NB4 (cell line): ENCODE data around the gene HOXB1.

ENCODE experiments used
- DNase-seq: peaks from one replicate; pipeline ENCODE4 v3.0.0; 2010; ENCODE audit warnings: low read depth
- H3K4me3 ChIP-seq: one replicate; pipeline ENCODE4 v1.5.1; 2011; ENCODE audit warnings: mild to moderate bottlenecking, low read depth, low read length, moderate library complexity
- MYC ChIP-seq: IDR thresholded peaks from 2 replicates; pipeline ENCODE4 v1.6.1; 2011; ENCODE audit warnings: low read depth, low read length
- POLR2A ChIP-seq: IDR thresholded peaks from 2 replicates; pipeline ENCODE4 v1.6.1; 2011; ENCODE audit warnings: mild to moderate bottlenecking; ENCODE audit not compliant: insufficient read length; ENCODE audit errors: extremely low read depth
- TF ChIP-seq, protein P1 (sequence below): IDR thresholded peaks from one replicate; pipeline ENCODE4 v1.5.1; 2012; ENCODE audit warnings: low read depth, low read length
- TF ChIP-seq, protein P2 (sequence below): IDR thresholded peaks from 2 replicates; pipeline ENCODE4 v1.6.1; 2011; ENCODE audit warnings: low read depth, low read length

The HOXB1 gene

DNA sequence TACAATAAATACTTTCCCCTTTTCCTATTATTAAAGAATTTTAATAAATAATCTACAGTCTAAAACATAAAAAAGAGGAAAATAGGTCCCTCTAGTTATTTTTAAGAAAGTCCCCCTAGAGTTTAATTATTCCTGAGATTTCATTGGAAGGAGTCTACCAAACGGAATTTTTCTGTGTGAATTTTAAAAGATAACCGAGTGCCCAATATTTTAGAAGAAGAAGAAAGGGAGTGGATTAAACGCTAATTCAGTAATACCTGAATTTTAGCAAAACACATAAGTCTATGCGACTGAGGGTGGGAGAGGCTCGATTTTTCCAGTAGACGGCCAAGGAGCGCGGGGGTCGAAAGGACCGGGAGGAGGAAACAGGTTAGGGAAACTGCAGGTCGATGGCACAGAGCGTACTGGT lies 11.9 kb upstream of the HOXB1 start:
- no peak overlapping the region for H3K4me3 ChIP-seq
- TF ChIP-seq POLR2A (no peak), MYC (no peak)
- TF ChIP-seq, protein P1, sequence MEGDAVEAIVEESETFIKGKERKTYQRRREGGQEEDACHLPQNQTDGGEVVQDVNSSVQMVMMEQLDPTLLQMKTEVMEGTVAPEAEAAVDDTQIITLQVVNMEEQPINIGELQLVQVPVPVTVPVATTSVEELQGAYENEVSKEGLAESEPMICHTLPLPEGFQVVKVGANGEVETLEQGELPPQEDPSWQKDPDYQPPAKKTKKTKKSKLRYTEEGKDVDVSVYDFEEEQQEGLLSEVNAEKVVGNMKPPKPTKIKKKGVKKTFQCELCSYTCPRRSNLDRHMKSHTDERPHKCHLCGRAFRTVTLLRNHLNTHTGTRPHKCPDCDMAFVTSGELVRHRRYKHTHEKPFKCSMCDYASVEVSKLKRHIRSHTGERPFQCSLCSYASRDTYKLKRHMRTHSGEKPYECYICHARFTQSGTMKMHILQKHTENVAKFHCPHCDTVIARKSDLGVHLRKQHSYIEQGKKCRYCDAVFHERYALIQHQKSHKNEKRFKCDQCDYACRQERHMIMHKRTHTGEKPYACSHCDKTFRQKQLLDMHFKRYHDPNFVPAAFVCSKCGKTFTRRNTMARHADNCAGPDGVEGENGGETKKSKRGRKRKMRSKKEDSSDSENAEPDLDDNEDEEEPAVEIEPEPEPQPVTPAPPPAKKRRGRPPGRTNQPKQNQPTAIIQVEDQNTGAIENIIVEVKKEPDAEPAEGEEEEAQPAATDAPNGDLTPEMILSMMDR: no peak
- TF ChIP-seq, protein P2, sequence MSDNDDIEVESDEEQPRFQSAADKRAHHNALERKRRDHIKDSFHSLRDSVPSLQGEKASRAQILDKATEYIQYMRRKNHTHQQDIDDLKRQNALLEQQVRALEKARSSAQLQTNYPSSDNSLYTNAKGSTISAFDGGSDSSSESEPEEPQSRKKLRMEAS: no peak
- DNase-seq: no peak

DNA sequence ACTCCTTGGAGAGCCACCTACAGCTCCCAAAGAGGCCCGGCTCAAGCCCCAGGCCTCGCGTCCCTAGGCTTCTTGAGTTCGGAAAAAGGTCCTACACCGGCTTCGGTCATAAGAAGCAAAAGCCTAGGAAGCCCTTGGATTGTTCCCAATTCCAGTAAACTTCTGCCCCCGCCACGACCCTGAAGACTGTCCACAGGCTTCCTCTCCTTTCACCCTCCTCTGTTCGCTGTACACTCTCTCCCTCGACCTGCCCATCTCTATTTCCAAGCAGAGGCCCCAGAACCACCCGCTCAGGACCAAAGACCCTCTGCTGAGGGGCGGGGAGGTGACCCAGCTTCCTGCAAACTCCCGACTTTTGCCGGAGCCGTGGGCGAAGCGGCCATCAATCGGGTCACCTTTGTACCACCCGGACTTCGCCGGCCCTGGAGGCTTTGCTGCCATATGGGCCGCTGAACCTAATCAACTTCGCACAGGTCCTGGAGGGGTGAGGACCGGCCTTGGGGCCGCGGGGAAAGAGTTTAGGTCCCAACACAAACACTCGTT lies 11.4 kb upstream of the HOXB1 start:
- DNase-seq: no peak
- TF ChIP-seq MYC: no peak
- TF ChIP-seq, protein P2: no peak
- TF ChIP-seq, protein P1: no peak
- TF ChIP-seq POLR2A: no peak
- H3K4me3 ChIP-seq: no peak overlapping the region

DNA sequence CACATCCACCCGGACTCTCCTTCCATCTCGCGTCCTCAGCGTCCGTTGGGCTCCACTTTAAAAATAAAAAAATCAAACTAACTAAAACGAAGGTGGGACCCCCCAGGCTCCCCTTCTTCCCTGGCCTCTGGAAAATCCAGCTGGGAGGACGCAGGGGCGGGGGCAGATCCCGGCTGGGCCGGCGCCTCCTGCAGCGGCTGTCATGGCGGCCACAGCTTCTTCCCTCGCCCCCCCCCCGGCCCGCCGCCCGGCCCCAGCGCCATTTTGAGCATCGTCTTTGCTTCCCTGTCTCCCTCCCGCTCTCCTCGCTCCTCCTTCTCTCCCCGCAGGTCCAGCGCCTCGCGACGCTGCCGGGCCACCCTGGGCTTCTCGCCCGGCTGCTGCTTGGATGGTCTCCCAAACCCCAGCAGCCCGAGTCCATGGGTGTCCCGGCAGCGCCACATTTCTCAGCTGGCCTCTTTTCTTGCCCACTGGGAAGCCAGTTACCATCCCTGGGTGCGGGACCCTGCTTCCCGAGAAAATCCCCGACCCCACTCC lies 10.8 kb upstream of the HOXB1 start:
- DNase-seq: no peak
- H3K4me3 ChIP-seq: no peak overlapping the region
- TF ChIP-seq, protein P1: no peak
- TF ChIP-seq POLR2A: no peak
- TF ChIP-seq, protein P2: no peak

DNA sequence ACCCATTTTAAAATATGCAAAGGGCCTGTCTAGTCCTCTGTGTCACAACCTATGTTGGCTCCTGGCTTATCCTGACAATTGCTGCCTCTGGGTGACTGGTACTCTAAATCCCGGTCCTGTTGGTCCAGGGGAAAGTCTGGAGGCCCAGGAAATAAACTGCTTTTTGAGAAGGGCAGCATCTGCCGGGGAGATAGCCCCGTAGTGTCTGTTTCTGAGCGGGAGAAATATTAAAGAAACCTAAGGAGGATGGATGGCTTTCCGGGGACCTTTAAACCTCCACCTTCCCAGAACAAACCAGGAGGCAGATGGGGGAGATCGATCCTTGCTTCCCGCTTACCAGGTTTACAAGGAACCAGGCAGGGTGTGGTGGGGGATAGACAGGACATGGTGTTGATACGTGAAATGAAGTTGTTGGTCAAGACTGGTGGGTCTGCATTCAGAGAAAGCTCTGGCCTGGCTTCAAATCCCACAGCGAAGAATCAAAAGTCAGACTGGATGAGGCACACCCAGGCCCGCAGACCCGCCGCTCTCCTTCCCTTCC lies 10.3 kb upstream of the HOXB1 start:
- TF ChIP-seq, protein P2: no peak
- TF ChIP-seq MYC (no peak), POLR2A (no peak)
- TF ChIP-seq, protein P1: no peak
- DNase-seq: no peak
- H3K4me3 ChIP-seq: no peak overlapping the region

DNA sequence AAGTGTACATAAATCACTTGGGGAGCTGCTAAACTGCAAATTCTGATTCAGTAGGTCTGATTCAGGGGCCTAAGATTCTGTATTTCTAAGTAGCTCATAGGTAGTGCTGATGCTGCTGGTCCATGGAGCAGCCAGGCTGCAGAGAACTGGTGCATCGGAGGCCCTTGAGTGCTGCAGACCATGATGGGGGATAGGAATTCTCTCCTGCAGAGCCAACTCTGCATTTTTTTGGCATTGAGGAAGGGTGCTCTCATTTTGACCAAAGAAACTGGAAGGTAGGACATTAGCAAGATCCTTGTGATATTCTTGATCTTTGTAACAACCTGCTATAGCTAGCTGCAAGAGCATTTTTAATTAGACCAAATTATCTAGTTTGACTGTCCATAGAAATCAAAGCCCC lies 9.4 kb upstream of the HOXB1 start:
- no peak for DNase-seq
- H3K4me3 ChIP-seq: no peak overlapping the region
- TF ChIP-seq, protein P1: no peak
- TF ChIP-seq, protein P2: no peak
- TF ChIP-seq MYC (no peak), POLR2A (no peak)

DNA sequence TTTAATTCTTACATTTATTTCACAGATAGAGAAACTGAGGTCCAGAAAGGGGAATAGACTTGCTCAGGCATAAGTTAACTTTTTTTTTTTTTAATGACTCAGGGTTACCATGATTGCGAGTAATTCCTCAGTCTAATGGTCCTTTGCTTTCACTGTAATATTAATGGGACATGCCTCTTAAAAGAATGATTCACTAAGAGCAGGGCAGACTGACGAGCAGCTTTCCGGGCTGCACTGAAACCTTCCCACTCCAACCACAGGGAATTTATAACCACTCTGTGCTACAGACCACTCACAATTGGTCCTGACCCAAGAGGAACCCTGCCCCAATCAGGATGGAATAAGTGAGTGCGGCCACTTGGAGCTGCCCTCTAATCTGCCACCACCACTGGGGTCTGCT lies 8.4 kb upstream of the HOXB1 start:
- TF ChIP-seq, protein P1: no peak
- no peak for TF ChIP-seq POLR2A
- TF ChIP-seq, protein P2: no peak
- TF ChIP-seq MYC: no peak
- H3K4me3 ChIP-seq: no peak overlapping the region
- no peak for DNase-seq
